Osteoblast (primary cell): ENCODE measurements around the gene CIAPIN1. TPM values are rescaled to one million over a fixed set of nuclear protein-coding genes. Genes with fewer than 3 reads are reported as not detected.
A peak's percentile ranks its signal among the peaks of the same experiment; 100 is the strongest.
"Not testable (repeated sequence)": the region's sequence is repeated elsewhere in the genome, so short reads cannot be mapped to it uniquely, and the experiment has no call there.

Experiments used
- DNase-seq: peaks from one replicate; pipeline ENCODE4 v3.0.0; 2011; ENCODE audit warnings: low spot score, mixed read lengths; ENCODE audit not compliant: insufficient read length; ENCODE audit errors: missing footprints
- H2AFZ ChIP-seq: 2 replicates; pipeline ENCODE4 v1.6.0; 2011; ENCODE audit warnings: mild to moderate bottlenecking, low read length
- H3K27ac ChIP-seq: 2 replicates; pipeline ENCODE4 v1.5.1; 2011; ENCODE audit warnings: mild to moderate bottlenecking, low read depth, low read length, moderate library complexity
- H3K27me3 ChIP-seq: 2 replicates; pipeline ENCODE4 v1.6.0; 2012; ENCODE audit warnings: mild to moderate bottlenecking, control low read depth, inconsistent platforms, low read length, moderate library complexity; ENCODE audit not compliant: insufficient read depth
- H3K36me3 ChIP-seq: 2 replicates; pipeline ENCODE4 v1.5.1; 2011; ENCODE audit warnings: mild to moderate bottlenecking, low read length, control low read depth, moderate library complexity; ENCODE audit not compliant: insufficient read depth
- H3K4me1 ChIP-seq: 2 replicates; pipeline ENCODE4 v1.5.1; 2011; ENCODE audit warnings: mild to moderate bottlenecking, low read length, control low read depth, moderate library complexity; ENCODE audit not compliant: insufficient read depth
- H3K4me2 ChIP-seq: 2 replicates; pipeline ENCODE4 v1.6.0; 2011; ENCODE audit warnings: mild to moderate bottlenecking, low read length; ENCODE audit not compliant: insufficient read depth
- H3K4me3 ChIP-seq: fragments of 200-600 bp; sonication (generic); 3 replicates; pipeline ENCODE4 v1.5.1; 2012; ENCODE audit warnings: mild to moderate bottlenecking, low read length, inconsistent platforms; ENCODE audit not compliant: insufficient read depth
- H3K79me2 ChIP-seq: 2 replicates; pipeline ENCODE4 v1.6.0; 2012; ENCODE audit warnings: mild to moderate bottlenecking, low read length, control low read depth, inconsistent platforms; ENCODE audit not compliant: insufficient read depth
- H3K9me3 ChIP-seq: 2 replicates; pipeline ENCODE4 v1.5.1; 2011; ENCODE audit warnings: low read depth, low read length, control low read depth
- H4K20me1 ChIP-seq: 2 replicates; pipeline ENCODE4 v1.6.0; 2012; ENCODE audit warnings: mild to moderate bottlenecking, low read length, control low read depth; ENCODE audit not compliant: insufficient read depth
- CTCF ChIP-seq: IDR thresholded peaks from 2 replicates; pipeline ENCODE4 v1.5.1; 2011; ENCODE audit warnings: mild to moderate bottlenecking, low read depth, low read length, moderate library complexity; ENCODE audit errors: extremely low read depth
- total RNA-seq: library from RNA; depleted of rRNA; stranded (reverse); fragments of >200 nt; gene quantifications from 2 replicates; pipeline ENCODE4 v1.2.3, GENCODE V29; 2012

Gene CIAPIN1
- total RNA-seq, 1 donor: 39.8 TPM

GRCh38 chr16:57446531-57447185 lies 527 bp downstream of the CIAPIN1 start:
- TF ChIP-seq CTCF: no peak
- peak overlapping the region; percentile 100 for H3K4me2 ChIP-seq
- peaks cover 18% of the 10 kb centered on the region for H3K4me1 ChIP-seq
- peak; percentile 88 for DNase-seq
- H3K36me3 ChIP-seq: peaks cover 15% of the 10 kb centered on the region
- no peaks in the 10 kb centered on the region for H4K20me1 ChIP-seq
- peak overlapping the region; percentile 94 for H3K4me3 ChIP-seq
- H3K27me3 ChIP-seq: no peaks in the 10 kb centered on the region
- peaks cover 77% of the 10 kb centered on the region for H3K79me2 ChIP-seq
- H2AFZ ChIP-seq: peak overlapping the region; percentile 92
- peak overlapping the region; percentile 90 for H3K27ac ChIP-seq
- H3K9me3 ChIP-seq: no peaks in the 10 kb centered on the region

- no peaks in the 10 kb centered on the region for H3K9me3 ChIP-seq
- no peaks in the 10 kb centered on the region for H3K27me3 ChIP-seq
- H3K4me2 ChIP-seq: no peak overlapping the region
- peaks cover 18% of the 10 kb centered on the region for H3K4me1 ChIP-seq
- no peak overlapping the region for H3K4me3 ChIP-seq
- no peak overlapping the region for H2AFZ ChIP-seq
- TF ChIP-seq CTCF: no peak
- peaks cover 89% of the 10 kb centered on the region for H3K79me2 ChIP-seq
- H3K27ac ChIP-seq: peak overlapping the region; percentile 34
- H3K36me3 ChIP-seq: peaks cover 7% of the 10 kb centered on the region
- no peak for DNase-seq
- H4K20me1 ChIP-seq: no peaks in the 10 kb centered on the region
Measured at GRCh38 chr16:57445510-57445909, 1.7 kb downstream of the CIAPIN1 start.

- Histone ChIP-seq H3K4me1 (peaks cover 18% of the 10 kb centered on the region), H3K4me3 (no peak overlapping the region), H3K36me3 (peaks cover 7% of the 10 kb centered on the region), H4K20me1 (no peaks in the 10 kb centered on the region), H2AFZ (no peak overlapping the region), H3K27ac (peak overlapping the region; percentile 34), H3K9me3 (no peaks in the 10 kb centered on the region), H3K4me2 (no peak overlapping the region), H3K79me2 (peaks cover 87% of the 10 kb centered on the region), H3K27me3 (no peaks in the 10 kb centered on the region)
- no peak for TF ChIP-seq CTCF
- no peak for DNase-seq
Measured at GRCh38 chr16:57444711-57445110, 2.5 kb downstream of the CIAPIN1 start.

- not testable (repeated sequence) for H3K9me3 ChIP-seq, H3K4me1 ChIP-seq, H3K4me2 ChIP-seq, H3K27me3 ChIP-seq, H3K4me3 ChIP-seq, H3K27ac ChIP-seq, DNase-seq, H2AFZ ChIP-seq, H4K20me1 ChIP-seq
- Histone ChIP-seq H3K36me3 (peaks cover 40% of the 10 kb centered on the region), H3K79me2 (peaks cover 50% of the 10 kb centered on the region)
Measured at GRCh38 chr16:57440551-57440950, 6.6 kb downstream of the CIAPIN1 start.

GRCh38 chr16:57439947-57440346 lies 7.2 kb downstream of the CIAPIN1 start:
- not testable (repeated sequence) for DNase-seq, H3K27me3 ChIP-seq, H3K4me3 ChIP-seq, H4K20me1 ChIP-seq, H3K27ac ChIP-seq, H2AFZ ChIP-seq, H3K4me1 ChIP-seq, H3K4me2 ChIP-seq, H3K9me3 ChIP-seq
- Histone ChIP-seq H3K79me2 (peaks cover 44% of the 10 kb centered on the region), H3K36me3 (peaks cover 44% of the 10 kb centered on the region)
